K562 (cell line): Measurements from ENCODE around the gene ARID3A. TPM values are rescaled to one million over a fixed set of nuclear protein-coding genes. Genes with fewer than 3 reads are reported as not detected.

Experiments
- ATAC-seq: fragments of 200-7000 bp; cut with Tn5 transposase; 3 replicates; pipeline ENCODE4 v1.9.1; 2020; ENCODE audit warnings: moderate library complexity
- BruUV-seq: library from RNA; stranded (reverse); fragments of 400-500 nt; replicated peaks from 2 replicates; lab custom pipeline; 2021; lab: Mats Ljungman, UMichigan
- CTCF ChIA-PET: fragments of 300-600 bp; formaldehyde crosslinking; extraction: SDS; loops from one replicate; lab custom pipeline; 2021; ENCODE audit warnings: low intra/inter-chr PET ratio; lab: Yijun Ruan, JAX
- POLR2A ChIA-PET: fragments of 300-600, 350-650 bp; sonication (Branson Sonifier 250); formaldehyde crosslinking; extraction: SDS; loops from one replicate; lab custom pipeline; 2021; ENCODE audit warnings: antibody characterized with exemption, inconsistent platforms; lab: Yijun Ruan, JAX
- DNase-seq, 4 experiments: peaks; one replicate each; pipeline versions ENCODE4 v3.0.0 to v3.0.0-alpha.2; 2011 to 2018; ENCODE audit warnings: low spot score in 3 of 4, mixed read lengths in 3 of 4; ENCODE audit errors: extremely low read depth in 1 of 4
- FAIRE-seq: peaks from 2 replicates; lab custom pipeline; 2011; peaks lifted over from hg19 to GRCh38; lab: Jason Lieb, UNC
- H2AFZ ChIP-seq: 2 replicates; pipeline ENCODE4 v1.6.0; 2011; ENCODE audit warnings: low read depth, low read length, control low read depth, inconsistent platforms
- H3K27ac ChIP-seq: fragments of 200-600 bp; 3 replicates; pipeline ENCODE4 v1.8.0; 2011; ENCODE audit warnings: low read depth, mild to moderate bottlenecking, control low read depth, inconsistent platforms, low read length, moderate library complexity, mixed read lengths; ENCODE audit errors: extremely low read depth
- H3K27me3 ChIP-seq, 2 experiments: fragments of 300-600 bp in 1 of 2; 2 replicates in 1 of 2; 3 replicates in 1 of 2; pipeline versions ENCODE4 v1.6.0 to v1.8.0; 2011; ENCODE audit warnings: inconsistent platforms in 2 of 2, low read length in 2 of 2, mild to moderate bottlenecking in 1 of 2, mixed read lengths in 1 of 2, moderate library complexity in 1 of 2; ENCODE audit not compliant: control insufficient read depth in 2 of 2, insufficient read depth in 2 of 2
- H3K36me3 ChIP-seq: fragments of 300-600 bp; 3 replicates; pipeline ENCODE4 v1.8.0; 2011; ENCODE audit warnings: mild to moderate bottlenecking, low read length, inconsistent platforms; ENCODE audit not compliant: control insufficient read depth, insufficient read depth
- H3K4me1 ChIP-seq, 2 experiments: fragments of 200-600 bp in 1 of 2; replicated peaks in 1 of 2; 2 replicates in 1 of 2; 3 replicates in 1 of 2; pipeline versions ENCODE4 v1.5.1 to v1.8.0; 2011; ENCODE audit warnings: inconsistent platforms in 2 of 2, low read length in 2 of 2, mild to moderate bottlenecking in 1 of 2, mixed read lengths in 1 of 2, moderate library complexity in 1 of 2; ENCODE audit not compliant: control insufficient read depth in 2 of 2, insufficient read depth in 2 of 2
- H3K4me2 ChIP-seq: 2 replicates; pipeline ENCODE4 v1.6.1; 2011; ENCODE audit warnings: low read length, control low read depth, inconsistent platforms, mixed read lengths; ENCODE audit not compliant: insufficient read depth
- H3K4me3 ChIP-seq: fragments of 200-600 bp; sonication (generic), shearing (Covaris generic); 2 replicates; pipeline ENCODE4 v1.5.1; 2016; ENCODE audit warnings: control low read depth, inconsistent platforms
- H3K79me2 ChIP-seq: fragments of 200-600 bp; 3 replicates; pipeline ENCODE4 v1.8.0; 2011; ENCODE audit warnings: low read length, inconsistent platforms; ENCODE audit not compliant: control insufficient read depth, insufficient read depth
- H3K9ac ChIP-seq, 2 experiments: 2 replicates each; pipeline versions ENCODE4 v1.6.0 to v1.6.1; 2011; ENCODE audit warnings: low read depth in 2 of 2, low read length in 2 of 2, control low read depth in 1 of 2, inconsistent platforms in 1 of 2, mild to moderate bottlenecking in 1 of 2, mixed read lengths in 1 of 2; ENCODE audit not compliant: insufficient read depth in 1 of 2
- H3K9me1 ChIP-seq: one replicate; pipeline ENCODE4 v1.6.0; 2011; ENCODE audit warnings: inconsistent platforms, mild to moderate bottlenecking, low read length, moderate library complexity; ENCODE audit not compliant: control insufficient read depth, insufficient read depth
- H3K9me3 ChIP-seq: replicated peaks from 2 replicates; pipeline ENCODE4 v1.5.1; 2011; ENCODE audit warnings: low read depth, low read length, inconsistent platforms; ENCODE audit not compliant: control insufficient read depth, insufficient read depth
- H4K20me1 ChIP-seq: replicated peaks from 2 replicates; pipeline ENCODE4 v1.6.1; 2011; ENCODE audit warnings: low read length, inconsistent platforms, mixed read lengths; ENCODE audit not compliant: control insufficient read depth, insufficient read depth
- MTA3 ChIP-seq: fragments of 450-650 bp; formaldehyde crosslinking; IDR thresholded peaks from 2 replicates; pipeline ENCODE4 v1.6.1; 2017; ENCODE audit warnings: mild to moderate bottlenecking, borderline replicate concordance
- MYBL2 ChIP-seq, 2 experiments: fragments of 450-650 bp in 1 of 2; sonication (generic) in 1 of 2; formaldehyde crosslinking in 1 of 2; IDR thresholded peaks; 2 replicates each; pipeline versions ENCODE4 v1.6.1 to v1.8.1; 2017 to 2022; ENCODE audit warnings: borderline replicate concordance in 1 of 2, inconsistent platforms in 1 of 2, low read depth in 1 of 2, mild to moderate bottlenecking in 1 of 2, missing genetic modification reagents in 1 of 2, moderate library complexity in 1 of 2
- NR2F6 ChIP-seq: fragments of 450-650 bp; formaldehyde crosslinking; IDR thresholded peaks from 2 replicates; pipeline ENCODE4 v1.4.0; 2020; ENCODE audit warnings: mild to moderate bottlenecking
- POLR2A ChIP-seq: fragments of 450-650 bp; conservative IDR thresholded peaks from 2 replicates; pipeline ENCODE4 v1.6.1; 2016
- POLR2G ChIP-seq: fragments of 200-400 bp; formaldehyde crosslinking; IDR thresholded peaks from 2 replicates; pipeline ENCODE4 v1.6.1; 2017; ENCODE audit warnings: low read depth, mild to moderate bottlenecking, antibody characterized with exemption, low read length, moderate library complexity
- RBFOX2 ChIP-seq: fragments of 200-400 bp; formaldehyde crosslinking; IDR thresholded peaks from 2 replicates; pipeline ENCODE4 v1.6.1; 2017; ENCODE audit warnings: low read depth, mild to moderate bottlenecking, low read length, moderate library complexity
- ZC3H4 ChIP-seq: sonication (generic); formaldehyde crosslinking; IDR thresholded peaks from 2 replicates; pipeline ENCODE4 v1.9.0; 2021; ENCODE audit warnings: missing genetic modification reagents, borderline replicate concordance
- WGBS: fragments of 100-300 bp; shearing (Covaris generic); methylation state at CpG from one replicate; pipeline ENCODE4 v1.1.6; 2016; ENCODE audit warnings: low coverage, mixed read lengths; ENCODE audit not compliant: insufficient coverage; ENCODE audit errors: missing lambda C conversion rate; 5-methylcytosine and 5-hydroxymethylcytosine counted together
- in situ Hi-C: fragments of 300-500 bp; cut with MboI; formaldehyde crosslinking; loops from 4 replicates; pipeline ENCODE4 v1.15.0; 2018; ENCODE audit warnings: inconsistent platforms, mixed read lengths
- intact Hi-C: fragments of 100-400 bp; cut with micrococcal nuclease; formaldehyde crosslinking; loops from 2 replicates; pipeline ENCODE4 v1.14.2; 2022
- polyA plus RNA-seq, 8 experiments: library from polyadenylated mRNA; depleted of rRNA in 4 of 8; stranded (reverse) in 5 of 8; unstranded in 3 of 8; fragments of >200 nt; fragmentation: Nextera tagmentation in 2 of 8; fragmentation: Illumina TruSeq in 1 of 8; extraction: Ambion mirVana in 2 of 8; extraction: Trizol in 1 of 8; gene quantifications; 2 replicates each; pipeline versions ENCODE4 v1.2.1 to v1.2.3, GENCODE V29; 2011 to 2014; ENCODE audit warnings: inconsistent platforms in 1 of 8, missing spikeins in 1 of 8
- total RNA-seq, 7 experiments: library from RNA; depleted of rRNA in 6 of 7; stranded (reverse); fragments of >200 nt in 6 of 7; fragmentation: Illumina TruSeq in 2 of 7; extraction: Trizol in 2 of 7; gene quantifications; 2 replicates each; pipeline versions ENCODE4 v1.2.1 to v1.2.3, GENCODE V29; 2011 to 2021; ENCODE audit warnings: low replicate concordance in 1 of 7

Gene ARID3A
- total and polyA plus RNA-seq, 9 of the 15 experiments (the other 6 are each of a cell fraction or from before 2014, with no cell fraction given), result 1.4 to 118 (median 31.2) TPM

DNA sequence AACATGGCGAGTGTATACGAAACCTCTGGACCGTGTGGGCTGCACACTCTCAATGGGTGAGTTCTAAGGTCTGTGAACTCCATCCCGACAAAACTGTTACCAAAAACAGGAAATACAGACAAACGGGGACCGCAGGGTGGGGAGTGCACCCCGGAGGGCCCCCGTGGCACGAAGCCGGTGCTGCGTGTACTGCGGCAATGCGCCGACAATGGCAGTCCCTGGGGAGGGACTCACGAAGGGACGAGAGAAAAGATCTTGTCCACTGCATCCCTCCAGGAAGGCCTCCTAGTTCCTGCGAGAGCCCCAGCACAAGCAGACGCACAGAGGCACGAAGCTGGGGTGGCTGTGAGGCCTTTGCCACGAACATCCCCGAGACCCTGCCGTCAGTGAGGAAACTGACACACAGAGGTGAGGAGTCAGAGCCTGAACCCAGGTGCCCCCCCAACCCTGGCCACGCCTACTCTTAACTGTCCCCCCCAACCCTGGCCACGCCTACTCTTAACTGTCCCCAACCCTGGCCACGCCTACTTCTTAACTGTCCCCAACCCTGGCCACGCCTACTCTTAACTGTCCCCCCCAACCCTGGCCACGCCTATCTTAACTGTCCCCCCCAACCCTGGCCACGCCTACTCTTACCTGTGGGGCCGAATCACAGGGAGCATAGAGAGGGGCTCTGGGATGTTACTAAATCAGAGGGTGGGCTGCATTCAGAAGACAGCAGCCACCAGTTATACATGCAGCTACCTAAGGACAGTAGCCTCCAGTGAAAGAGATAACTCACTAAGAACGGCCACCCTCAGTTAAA lies 37.1 kb upstream of the ARID3A start (continued):
- TF ChIP-seq MYBL2 (IDR thresholded peaks at IDR 0.05; ENCODE audit: low read depth), result no peak
- TF ChIP-seq MYBL2 (CRISPR knock-in tag; IDR thresholded peaks at IDR 0.05; ENCODE audit: borderline replicate concordance), result no peak
- no peak for TF ChIP-seq ZC3H4 (CRISPR knock-in tag)
- TF ChIP-seq MTA3, result no peak
- peak; percentile 44; the same call in 1 of the 2 replicates for TF ChIP-seq POLR2G

- 92% methylated on average over 18 of the region's 26 CpGs for WGBS
- in situ Hi-C loops, result no loop called here
- Histone ChIP-seq H3K36me3 (peaks cover 56% of the 10 kb centered on the region; the same call in 2 of the 3 replicates), H4K20me1 (peaks cover 6% of the 10 kb centered on the region), H3K4me1 (peaks cover 5 to 70% of the 10 kb centered on the region in 2 experiments; a peak in 4 of 5 replicates), H2AFZ (no peak overlapping the region), H3K9me1 (no peaks in the 10 kb centered on the region), H3K9me3 (no peaks in the 10 kb centered on the region), H3K79me2 (peaks cover 40% of the 10 kb centered on the region), H3K4me2 (no peak overlapping the region), H3K27ac (no peak overlapping the region; the same call in 2 of the 3 replicates), H3K4me3 (no peak overlapping the region), H3K9ac (no peak overlapping the region), H3K27me3 (no peaks in the 10 kb centered on the region)
- TF ChIP-seq POLR2A, result peak; percentile 34
- TF ChIP-seq POLR2G, result peak; percentile 60
- no peak for TF ChIP-seq NR2F6
- peak; percentile 44; the same call in 1 of the 2 replicates for TF ChIP-seq RBFOX2
- no TSS peak for BruUV-seq
- ATAC-seq (no peak), FAIRE-seq (no peak), DNase-seq (no peak)
- POLR2A ChIA-PET, result interaction anchor here (0.6 to 0.7 kb wide), 2 partner anchors 14 to 208 kb away, joined by 3 to 4 read pairs; no protein-coding TSS in a partner anchor
- CTCF ChIA-PET, result interaction anchor here (0.5 kb wide), 1 partner anchor 25 kb away, joined by 5 read pairs; no protein-coding TSS in a partner anchor
- intact Hi-C loops, result no loop called here
Observed at GRCh38 chr19:889662-890295, 36.1 kb upstream of the ARID3A start.
